ENCODE results near the gene HTT-AS.

The HTT-AS gene

DNA sequence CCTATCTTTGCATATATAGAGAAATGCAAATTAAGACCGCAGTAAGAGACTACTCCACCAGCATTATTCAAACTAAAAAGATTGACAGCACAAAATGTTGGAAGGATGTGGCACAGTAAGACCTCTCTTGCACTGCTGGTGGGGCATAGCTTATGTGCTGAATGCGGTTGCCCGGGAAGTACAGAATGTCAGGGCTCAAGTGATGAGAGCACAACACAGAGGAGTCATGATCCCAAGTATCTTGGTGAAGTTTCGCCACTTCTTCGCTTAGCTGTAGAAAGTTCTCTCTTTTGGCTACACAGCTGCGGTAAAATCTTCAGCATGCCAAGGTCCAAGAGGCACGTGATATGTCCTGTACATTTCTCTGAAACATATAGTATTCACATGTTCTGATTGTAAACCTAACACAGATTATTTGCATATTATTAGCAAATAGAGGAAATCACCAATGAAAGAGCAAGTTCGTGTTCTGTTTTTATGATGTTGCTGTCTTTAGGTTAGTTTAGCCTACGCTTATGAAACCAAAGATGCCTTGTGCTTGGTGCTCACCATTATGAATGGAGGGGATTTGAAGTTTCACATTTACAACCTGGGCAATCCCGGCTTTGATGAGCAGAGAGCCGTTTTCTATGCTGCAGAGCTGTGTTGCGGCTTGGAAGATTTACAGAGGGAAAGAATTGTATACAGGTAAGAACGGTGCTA is 55.0 kb downstream of the HTT-AS start:
- H3K4me3 ChIP-seq (ENCODE audit: low read depth, low read length), result no peak overlapping the region
- DNase-seq (ENCODE audit: low read depth), result peak; percentile 35
- TF ChIP-seq, protein P1, sequence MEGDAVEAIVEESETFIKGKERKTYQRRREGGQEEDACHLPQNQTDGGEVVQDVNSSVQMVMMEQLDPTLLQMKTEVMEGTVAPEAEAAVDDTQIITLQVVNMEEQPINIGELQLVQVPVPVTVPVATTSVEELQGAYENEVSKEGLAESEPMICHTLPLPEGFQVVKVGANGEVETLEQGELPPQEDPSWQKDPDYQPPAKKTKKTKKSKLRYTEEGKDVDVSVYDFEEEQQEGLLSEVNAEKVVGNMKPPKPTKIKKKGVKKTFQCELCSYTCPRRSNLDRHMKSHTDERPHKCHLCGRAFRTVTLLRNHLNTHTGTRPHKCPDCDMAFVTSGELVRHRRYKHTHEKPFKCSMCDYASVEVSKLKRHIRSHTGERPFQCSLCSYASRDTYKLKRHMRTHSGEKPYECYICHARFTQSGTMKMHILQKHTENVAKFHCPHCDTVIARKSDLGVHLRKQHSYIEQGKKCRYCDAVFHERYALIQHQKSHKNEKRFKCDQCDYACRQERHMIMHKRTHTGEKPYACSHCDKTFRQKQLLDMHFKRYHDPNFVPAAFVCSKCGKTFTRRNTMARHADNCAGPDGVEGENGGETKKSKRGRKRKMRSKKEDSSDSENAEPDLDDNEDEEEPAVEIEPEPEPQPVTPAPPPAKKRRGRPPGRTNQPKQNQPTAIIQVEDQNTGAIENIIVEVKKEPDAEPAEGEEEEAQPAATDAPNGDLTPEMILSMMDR (IDR thresholded peaks at IDR 0.05; ENCODE audit: insufficient read depth, low read depth, low read length, missing control alignments), result no peak

DNA sequence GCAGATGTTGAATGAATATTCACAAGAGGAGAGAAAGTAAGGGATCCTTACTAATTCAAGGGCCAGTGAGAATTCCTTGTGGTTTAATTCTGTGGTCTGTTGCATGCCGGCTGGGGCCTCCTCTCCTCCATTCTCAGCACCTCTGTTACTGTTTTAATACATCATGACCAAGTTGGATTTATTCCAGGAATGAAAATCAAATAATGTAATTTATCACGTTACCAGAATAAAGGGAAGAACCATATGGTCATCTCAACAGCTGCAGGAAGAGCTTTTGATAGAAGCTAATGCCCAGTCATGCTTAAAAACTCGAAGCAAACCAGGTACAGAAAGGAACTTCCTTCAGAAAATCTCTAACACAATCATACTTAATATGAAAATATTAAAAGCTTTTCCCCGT is 56.8 kb downstream of the HTT-AS start:
- H3K4me3 ChIP-seq (ENCODE audit: low read depth, low read length), result no peak overlapping the region
- TF ChIP-seq, protein P1 (IDR thresholded peaks at IDR 0.05; ENCODE audit: insufficient read depth, low read depth, low read length, missing control alignments), result no peak
- DNase-seq (ENCODE audit: low read depth), result no peak

DNA sequence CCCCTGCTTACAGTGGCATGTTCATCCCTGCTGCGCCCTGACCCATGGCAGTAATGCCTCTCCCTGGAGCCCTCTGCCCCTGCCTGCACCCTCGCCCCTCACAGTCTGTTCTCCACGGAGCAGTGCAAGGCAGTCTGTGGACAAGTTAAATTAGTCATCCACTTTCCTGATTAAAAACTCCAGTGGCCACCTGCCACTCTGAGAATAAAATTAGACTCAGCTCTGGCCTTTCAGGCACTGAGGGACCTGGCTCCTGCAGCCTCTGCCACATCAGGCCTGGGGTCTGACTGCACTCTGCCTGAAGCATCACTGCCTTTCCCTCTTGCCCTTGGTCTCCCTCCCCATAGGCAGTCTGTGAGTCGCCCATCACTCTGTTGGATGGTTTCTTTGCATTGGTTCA is 57.4 kb downstream of the HTT-AS start:
- H3K4me3 ChIP-seq (ENCODE audit: low read depth, low read length), result no peak overlapping the region
- DNase-seq (ENCODE audit: low read depth), result no peak
- TF ChIP-seq, protein P1 (IDR thresholded peaks at IDR 0.05; ENCODE audit: insufficient read depth, low read depth, low read length, missing control alignments), result no peak

DNA sequence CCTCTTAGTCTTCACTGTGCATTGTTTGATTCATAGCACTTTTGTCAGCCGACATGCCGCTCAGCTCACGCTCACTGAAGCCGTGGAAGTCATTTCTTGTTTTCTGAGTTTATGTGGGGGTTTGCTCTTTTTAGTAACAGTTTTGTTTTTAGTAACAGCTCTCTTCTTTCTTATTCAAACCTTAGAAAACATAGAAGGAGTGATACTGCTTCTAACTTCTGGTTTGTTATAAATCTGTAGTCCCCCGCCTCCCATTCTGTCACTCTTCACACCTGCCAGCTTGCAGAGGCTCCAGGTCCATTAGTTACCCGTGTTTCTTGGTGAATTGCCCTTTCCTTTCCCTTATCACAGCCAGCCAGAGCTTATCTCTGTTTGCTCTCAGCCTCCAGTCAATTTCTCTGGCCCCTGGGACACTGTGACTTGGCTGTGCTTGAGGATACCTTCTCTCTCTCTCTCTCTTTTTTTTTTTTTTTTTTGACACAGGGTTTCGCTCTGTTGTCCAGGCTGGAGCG is 60.4 kb downstream of the HTT-AS start:
- peak; percentile 84 for DNase-seq (ENCODE audit: low read depth)
- H3K4me3 ChIP-seq (ENCODE audit: low read depth, low read length), result no peak overlapping the region; the same call in 1 of the 2 replicates
- TF ChIP-seq, protein P1 (IDR thresholded peaks at IDR 0.05; ENCODE audit: insufficient read depth, low read depth, low read length, missing control alignments), result no peak
